Measurements from ENCODE around the gene CSNK1G2. TPM values are rescaled to one million over a fixed set of nuclear protein-coding genes. Genes with fewer than 3 reads are reported as not detected.

Gene CSNK1G2
- total and polyA plus RNA-seq, 11 donors, result 18.2 to 42.7 (median 24.6) TPM

DNA sequence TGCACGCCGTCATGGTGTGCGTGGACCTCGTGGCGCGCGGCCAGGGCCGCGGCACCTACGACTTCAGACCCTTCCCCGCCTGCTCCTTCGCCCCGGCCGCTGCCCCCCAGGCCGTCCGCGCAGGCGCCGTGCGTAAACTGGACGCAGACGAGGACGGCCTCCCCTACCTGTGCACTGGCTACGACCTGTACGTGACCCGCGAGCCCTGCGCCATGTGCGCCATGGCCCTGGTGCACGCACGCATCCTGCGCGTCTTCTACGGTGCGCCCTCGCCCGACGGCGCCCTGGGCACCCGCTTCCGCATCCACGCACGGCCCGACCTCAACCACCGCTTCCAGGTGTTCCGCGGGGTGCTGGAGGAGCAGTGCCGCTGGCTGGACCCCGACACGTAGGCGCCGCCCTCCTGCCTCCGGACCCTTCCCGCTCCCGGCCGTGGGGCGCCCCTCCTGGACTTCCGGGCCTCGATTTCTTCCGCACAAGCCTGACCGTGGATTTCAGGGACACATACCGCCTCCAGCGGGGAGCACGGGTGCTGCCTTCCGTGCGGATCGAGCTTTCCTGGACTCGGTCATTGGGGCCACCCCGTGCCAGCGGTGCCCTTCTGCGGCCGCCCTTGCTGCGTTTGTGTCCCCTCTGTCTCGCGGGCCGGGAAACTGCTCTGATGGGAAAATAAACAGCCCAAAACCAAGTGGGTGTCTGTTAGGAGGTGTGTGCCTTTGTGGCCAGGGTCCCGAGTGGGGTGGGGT is 28.0 kb upstream of the CSNK1G2 start:
- Histone ChIP-seq H3K36me3 (peaks cover 0 to 45% (median 10%) of the 10 kb centered on the region in 9 donors), H3K9me3 (no peaks in the 10 kb centered on the region), H3K4me3 (no peak overlapping the region), H3K27me3 (no peaks in the 10 kb centered on the region), H3K27ac (no peak overlapping the region), H3K4me1 (peaks cover 0 to 28% (median 0%) of the 10 kb centered on the region in 12 donors)
- intact Hi-C loops (cut with DNase I), result no loop called here
- DNase-seq (no peak), ATAC-seq (no peak)
- 98% methylated on average over 64 to 77 of the region's 77 CpGs for WGBS, 4 donors
- TF ChIP-seq, protein P1, sequence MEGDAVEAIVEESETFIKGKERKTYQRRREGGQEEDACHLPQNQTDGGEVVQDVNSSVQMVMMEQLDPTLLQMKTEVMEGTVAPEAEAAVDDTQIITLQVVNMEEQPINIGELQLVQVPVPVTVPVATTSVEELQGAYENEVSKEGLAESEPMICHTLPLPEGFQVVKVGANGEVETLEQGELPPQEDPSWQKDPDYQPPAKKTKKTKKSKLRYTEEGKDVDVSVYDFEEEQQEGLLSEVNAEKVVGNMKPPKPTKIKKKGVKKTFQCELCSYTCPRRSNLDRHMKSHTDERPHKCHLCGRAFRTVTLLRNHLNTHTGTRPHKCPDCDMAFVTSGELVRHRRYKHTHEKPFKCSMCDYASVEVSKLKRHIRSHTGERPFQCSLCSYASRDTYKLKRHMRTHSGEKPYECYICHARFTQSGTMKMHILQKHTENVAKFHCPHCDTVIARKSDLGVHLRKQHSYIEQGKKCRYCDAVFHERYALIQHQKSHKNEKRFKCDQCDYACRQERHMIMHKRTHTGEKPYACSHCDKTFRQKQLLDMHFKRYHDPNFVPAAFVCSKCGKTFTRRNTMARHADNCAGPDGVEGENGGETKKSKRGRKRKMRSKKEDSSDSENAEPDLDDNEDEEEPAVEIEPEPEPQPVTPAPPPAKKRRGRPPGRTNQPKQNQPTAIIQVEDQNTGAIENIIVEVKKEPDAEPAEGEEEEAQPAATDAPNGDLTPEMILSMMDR (IDR thresholded peaks at IDR 0.05), result no peak

DNA sequence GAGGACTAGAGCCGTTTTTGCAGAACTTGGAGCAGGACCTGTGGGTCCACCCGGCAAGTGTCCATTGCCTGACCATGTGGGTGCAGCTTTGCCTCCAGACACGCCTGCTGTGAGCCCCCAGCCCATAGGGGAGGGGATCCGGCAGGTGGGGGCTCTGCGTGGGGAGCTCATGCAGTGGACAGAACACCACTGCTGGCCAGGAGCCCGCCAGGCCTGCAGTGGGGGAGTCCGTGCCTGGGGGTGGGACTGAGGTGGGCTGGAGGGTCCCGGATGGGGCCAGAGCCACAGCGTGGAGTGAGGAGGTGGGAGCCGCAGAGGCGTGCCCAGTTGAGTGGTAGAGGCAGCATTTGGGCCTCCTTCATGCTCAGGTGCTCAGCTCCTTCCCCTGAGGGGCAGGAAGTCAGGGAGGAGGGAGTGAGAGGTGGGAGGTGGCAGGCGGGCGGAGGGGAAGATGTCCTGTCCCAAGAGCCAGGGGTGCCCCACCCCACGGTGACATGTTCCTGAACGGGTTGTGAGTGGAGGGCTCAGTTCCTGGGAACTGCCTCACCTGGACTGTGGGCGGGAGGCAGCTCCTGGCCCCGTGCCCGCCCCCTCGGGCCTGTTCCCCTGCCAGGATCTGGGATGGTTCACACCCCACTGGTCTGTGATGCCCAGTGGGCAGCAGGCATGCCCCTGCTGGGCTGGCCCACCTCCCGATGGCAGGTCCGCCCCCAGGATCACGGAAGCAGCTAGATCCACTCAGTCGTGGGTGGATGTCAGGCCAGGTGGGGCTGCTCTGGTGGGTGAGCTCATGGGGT is 27.0 kb upstream of the CSNK1G2 start:
- no peak overlapping the region for H3K27ac ChIP-seq
- no peaks in the 10 kb centered on the region for H3K27me3 ChIP-seq
- H3K9me3 ChIP-seq, result no peaks in the 10 kb centered on the region
- H3K4me3 ChIP-seq, result no peak overlapping the region
- peaks cover 0 to 50% (median 20%) of the 10 kb centered on the region in 9 donors for H3K36me3 ChIP-seq
- intact Hi-C loops (cut with DNase I), result no loop called here
- TF ChIP-seq, protein P1 (IDR thresholded peaks at IDR 0.05), result no peak
- no peak for TF ChIP-seq POLR2A (IDR thresholded peaks at IDR 0.05)
- H3K4me1 ChIP-seq, result peaks cover 0 to 18% (median 0%) of the 10 kb centered on the region in 12 donors
- DNase-seq, result no peak
- ATAC-seq, result peak in 1 of 4 donors; percentile 6
- WGBS, 4 donors, result 88 to 99% (median 90%) methylated on average over 15 to 23 of the region's 23 CpGs

DNA sequence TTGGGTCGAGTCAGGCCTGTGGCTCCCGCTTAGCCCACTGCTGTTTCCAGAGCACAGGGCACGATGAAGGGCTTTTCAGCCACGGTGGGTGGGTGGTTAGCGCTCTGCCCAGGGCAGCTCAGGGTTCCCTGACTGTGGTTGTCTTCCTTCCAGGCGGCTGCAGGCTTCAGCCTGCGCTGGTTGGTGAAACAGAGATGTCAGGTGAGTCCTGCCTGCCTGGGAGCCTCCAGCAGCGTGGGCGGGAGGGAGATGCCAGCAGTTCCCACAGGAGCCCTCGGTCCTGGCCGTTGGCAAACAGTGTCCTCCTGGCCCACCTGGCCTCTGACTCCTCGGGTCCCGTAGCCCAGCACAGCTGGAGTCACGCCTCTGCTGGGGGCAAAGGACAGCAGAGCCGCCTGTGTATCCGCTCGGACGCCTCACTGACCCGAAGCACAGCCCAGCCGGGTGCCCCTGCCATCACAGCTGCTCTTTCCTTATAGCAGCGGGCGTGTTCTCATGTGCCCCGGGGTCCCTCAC is 26.1 kb upstream of the CSNK1G2 start:
- Histone ChIP-seq H3K4me1 (peaks cover 0 to 9% (median 0%) of the 10 kb centered on the region in 12 donors), H3K27me3 (no peaks in the 10 kb centered on the region), H3K27ac (no peak overlapping the region), H3K36me3 (peaks cover 0 to 57% (median 29%) of the 10 kb centered on the region in 9 donors), H3K9me3 (no peaks in the 10 kb centered on the region), H3K4me3 (no peak overlapping the region)
- ATAC-seq (no peak), DNase-seq (no peak)
- 93 to 96% (median 95%) methylated on average over 8 to 23 of the region's 23 CpGs for WGBS, 4 donors
- intact Hi-C loops (cut with DNase I), result no loop called here
- no peak for TF ChIP-seq POLR2A (IDR thresholded peaks at IDR 0.05)
- TF ChIP-seq, protein P1 (IDR thresholded peaks at IDR 0.05), result no peak

DNA sequence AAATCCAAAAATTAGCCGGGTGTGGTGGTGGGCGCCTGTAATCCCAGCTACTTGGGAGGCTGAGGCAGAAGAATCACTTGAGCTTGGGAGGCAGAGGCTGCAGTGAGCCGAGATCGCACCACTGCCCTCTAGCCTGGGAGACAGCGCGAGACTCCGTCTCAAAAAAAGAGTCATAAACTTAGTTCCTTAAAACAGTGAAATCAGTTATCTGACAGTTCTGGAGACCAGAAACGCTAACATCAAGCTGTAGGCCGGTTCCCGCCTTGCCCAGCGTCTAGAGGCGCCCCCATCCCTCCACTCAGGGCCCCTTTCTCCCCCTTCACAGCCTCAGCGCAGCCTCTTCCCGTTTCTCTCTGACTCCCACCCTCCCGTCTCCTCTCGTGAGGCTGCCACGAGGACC is 23.8 kb upstream of the CSNK1G2 start:
- 87 to 92% (median 88%) methylated on average over 17 of the region's 17 CpGs for WGBS, 4 donors
- H3K4me1 ChIP-seq, result no peaks in the 10 kb centered on the region
- DNase-seq, result no peak
- no peaks in the 10 kb centered on the region for H3K27me3 ChIP-seq
- intact Hi-C loops (cut with DNase I), result no loop called here
- TF ChIP-seq, protein P1 (IDR thresholded peaks at IDR 0.05), result no peak
- no peak for TF ChIP-seq POLR2A (IDR thresholded peaks at IDR 0.05)
- no peak overlapping the region for H3K4me3 ChIP-seq
- H3K9me3 ChIP-seq, result no peaks in the 10 kb centered on the region
- no peak overlapping the region for H3K27ac ChIP-seq
- ATAC-seq, result no peak
- peaks cover 0 to 73% (median 45%) of the 10 kb centered on the region in 9 donors for H3K36me3 ChIP-seq
